Measurements from ENCODE around the gene COLEC11.

GRCh38 chr2:3606028-3606369 is 11.1 kb downstream of the COLEC11 start:
- TF ChIP-seq POLR2AphosphoS5 (IDR thresholded peaks at IDR 0.05) (no peak), CTCF (IDR thresholded peaks at IDR 0.05) (no peak)
